ENCODE results near the gene MAP3K2. TPM values are rescaled to one million over a fixed set of nuclear protein-coding genes. Genes with fewer than 3 reads are reported as not detected.

Gene MAP3K2
- total RNA-seq, 4 donors from 2014 or later = 39.4 to 95.4 (median 72.9) TPM

GRCh38 chr2:127406454-127406853 lies 18.7 kb upstream of the MAP3K2 start:
- Histone ChIP-seq H3K9me3 (no peaks in the 10 kb centered on the region), H3K27me3 (no peaks in the 10 kb centered on the region), H3K36me3 (no peaks in the 10 kb centered on the region), H3K4me1 (peaks cover 11 to 59% (median 35%) of the 10 kb centered on the region in 4 donors), H3K27ac (no peak overlapping the region), H3K4me3 (no peak overlapping the region)
- TF ChIP-seq EP300 (IDR thresholded peaks at IDR 0.05; ENCODE audit: low read depth) = no peak
- TF ChIP-seq POLR2A (IDR thresholded peaks at IDR 0.05) = no peak
- TF ChIP-seq, protein P1, sequence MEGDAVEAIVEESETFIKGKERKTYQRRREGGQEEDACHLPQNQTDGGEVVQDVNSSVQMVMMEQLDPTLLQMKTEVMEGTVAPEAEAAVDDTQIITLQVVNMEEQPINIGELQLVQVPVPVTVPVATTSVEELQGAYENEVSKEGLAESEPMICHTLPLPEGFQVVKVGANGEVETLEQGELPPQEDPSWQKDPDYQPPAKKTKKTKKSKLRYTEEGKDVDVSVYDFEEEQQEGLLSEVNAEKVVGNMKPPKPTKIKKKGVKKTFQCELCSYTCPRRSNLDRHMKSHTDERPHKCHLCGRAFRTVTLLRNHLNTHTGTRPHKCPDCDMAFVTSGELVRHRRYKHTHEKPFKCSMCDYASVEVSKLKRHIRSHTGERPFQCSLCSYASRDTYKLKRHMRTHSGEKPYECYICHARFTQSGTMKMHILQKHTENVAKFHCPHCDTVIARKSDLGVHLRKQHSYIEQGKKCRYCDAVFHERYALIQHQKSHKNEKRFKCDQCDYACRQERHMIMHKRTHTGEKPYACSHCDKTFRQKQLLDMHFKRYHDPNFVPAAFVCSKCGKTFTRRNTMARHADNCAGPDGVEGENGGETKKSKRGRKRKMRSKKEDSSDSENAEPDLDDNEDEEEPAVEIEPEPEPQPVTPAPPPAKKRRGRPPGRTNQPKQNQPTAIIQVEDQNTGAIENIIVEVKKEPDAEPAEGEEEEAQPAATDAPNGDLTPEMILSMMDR (IDR thresholded peaks at IDR 0.05) = no peak
- TF ChIP-seq POLR2AphosphoS5 (IDR thresholded peaks at IDR 0.05) = no peak
- no peak for DNase-seq
- in situ Hi-C loops (cut with MboI; ENCODE audit: low pct_ligation_motif_present in 1 of 4, low pct_unique_long_range_greater_than_20kb in 1 of 4, low sequenced_read_pairs in 3 of 4) = no loop called here
- 92 to 100% methylated on average over 2 of the region's 2 CpGs for WGBS, 2 donors (ENCODE audit: low coverage in 1 of 2)
- intact Hi-C loops (cut with DNase I; ENCODE audit: low total_unique reads) = loop anchor here (2.0 kb wide), 1 partner anchor 26 kb away; no protein-coding TSS in a partner anchor

DNA sequence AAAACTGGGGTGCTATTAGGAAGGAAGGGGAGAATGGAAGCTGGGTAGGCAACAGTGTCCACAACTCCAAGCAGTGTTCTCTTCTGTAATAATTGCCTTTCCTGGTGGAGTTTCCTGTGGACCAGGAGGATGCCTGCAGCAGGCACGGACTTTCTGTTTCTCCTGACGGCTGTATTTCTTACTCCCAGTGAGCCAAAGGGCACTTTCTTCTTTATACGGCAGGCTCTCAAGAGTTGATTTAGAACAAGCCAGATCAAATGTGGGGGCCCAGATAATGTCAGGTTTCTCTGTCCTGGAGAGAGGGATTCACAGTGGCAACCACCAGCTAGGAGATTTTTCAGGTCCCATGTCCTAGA lies 17.5 kb upstream of the MAP3K2 start:
- in situ Hi-C loops (cut with MboI; ENCODE audit: low pct_ligation_motif_present in 1 of 4, low pct_unique_long_range_greater_than_20kb in 1 of 4, low sequenced_read_pairs in 3 of 4) = no loop called here

DNA sequence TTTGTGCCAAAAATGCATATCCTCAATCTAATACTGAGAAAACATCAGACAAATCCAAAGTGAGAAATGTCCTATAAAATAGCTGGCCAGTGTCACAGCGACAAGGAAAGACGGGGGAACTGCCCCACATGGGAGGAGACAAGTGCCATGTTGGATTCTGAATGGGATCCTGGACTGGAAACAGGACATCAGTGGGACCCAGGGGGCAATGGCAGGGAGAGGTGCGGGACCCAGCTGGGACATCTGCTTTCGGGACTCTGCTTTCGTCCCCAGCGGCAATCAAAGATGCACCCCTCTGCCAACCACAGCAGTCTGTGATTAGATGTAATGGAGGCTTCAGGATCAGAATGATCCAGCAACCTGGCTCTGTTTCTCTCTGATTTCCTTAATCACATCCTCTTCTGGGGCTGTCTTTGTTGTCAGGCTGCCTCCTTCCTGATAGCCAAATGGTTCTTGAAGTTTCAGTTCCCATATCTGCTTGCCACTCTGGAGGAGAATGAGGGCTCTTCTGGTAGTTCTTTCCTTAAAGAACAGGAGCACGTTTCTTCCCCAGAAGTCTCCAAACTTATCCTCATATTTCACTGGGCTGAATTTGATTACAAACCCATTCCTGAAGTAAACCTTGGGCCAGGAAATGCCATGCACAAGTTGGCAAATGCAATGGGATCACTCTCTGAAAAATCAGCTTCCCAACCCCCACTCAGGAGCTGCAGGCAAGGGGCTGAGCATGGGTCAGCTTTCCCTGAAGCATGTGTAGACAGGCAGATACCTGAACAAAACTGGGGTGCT lies 16.9 kb upstream of the MAP3K2 start:
- WGBS, 2 donors (ENCODE audit: low coverage in 1 of 2) = 50 to 92% methylated on average over 1 to 7 of the region's 7 CpGs
- intact Hi-C loops (cut with DNase I; ENCODE audit: low total_unique reads) = no loop called here
- DNase-seq = no peak
- no peak for TF ChIP-seq POLR2AphosphoS5 (IDR thresholded peaks at IDR 0.05)
- no peak overlapping the region for H3K4me3 ChIP-seq
- peak overlapping the region in 3 of 4 donors; percentile 24 to 39 (median 34) for H3K27ac ChIP-seq
- H3K36me3 ChIP-seq = no peaks in the 10 kb centered on the region
- peaks cover 21 to 58% (median 41%) of the 10 kb centered on the region in 4 donors for H3K4me1 ChIP-seq
- in situ Hi-C loops (cut with MboI; ENCODE audit: low pct_ligation_motif_present in 1 of 4, low pct_unique_long_range_greater_than_20kb in 1 of 4, low sequenced_read_pairs in 3 of 4) = no loop called here
- no peaks in the 10 kb centered on the region for H3K9me3 ChIP-seq
- no peaks in the 10 kb centered on the region for H3K27me3 ChIP-seq

More for the DNA sequence above, 17.5 kb upstream of the MAP3K2 start:
- TF ChIP-seq EP300 (IDR thresholded peaks at IDR 0.05; ENCODE audit: low read depth) (no peak), POLR2AphosphoS5 (IDR thresholded peaks at IDR 0.05) (no peak), POLR2A (IDR thresholded peaks at IDR 0.05) (no peak)
- TF ChIP-seq, protein P1 (IDR thresholded peaks at IDR 0.05) = no peak
- Histone ChIP-seq H3K4me3 (no peak overlapping the region), H3K27ac (peak overlapping the region; percentile 34 to 55 (median 40)), H3K4me1 (peaks cover 21 to 60% (median 41%) of the 10 kb centered on the region in 4 donors), H3K9me3 (no peaks in the 10 kb centered on the region), H3K36me3 (no peaks in the 10 kb centered on the region), H3K27me3 (no peaks in the 10 kb centered on the region)
- intact Hi-C loops (cut with DNase I; ENCODE audit: low total_unique reads) = no loop called here
- no peak for DNase-seq
- 20 to 55% methylated on average over 1 to 3 of the region's 3 CpGs for WGBS, 2 donors (ENCODE audit: low coverage in 1 of 2)

- Histone ChIP-seq H3K27ac (no peak overlapping the region), H3K9me3 (no peaks in the 10 kb centered on the region), H3K4me1 (peaks cover 21 to 53% (median 37%) of the 10 kb centered on the region in 4 donors), H3K4me3 (no peak overlapping the region), H3K36me3 (no peaks in the 10 kb centered on the region), H3K27me3 (no peaks in the 10 kb centered on the region)
- DNase-seq = no peak
- in situ Hi-C loops (cut with MboI; ENCODE audit: low pct_ligation_motif_present in 1 of 4, low pct_unique_long_range_greater_than_20kb in 1 of 4, low sequenced_read_pairs in 3 of 4) (no loop called here), intact Hi-C loops (cut with DNase I; ENCODE audit: low total_unique reads) (no loop called here)
- 71 to 92% methylated on average over 1 to 3 of the region's 3 CpGs for WGBS, 2 donors (ENCODE audit: low coverage in 1 of 2)
- TF ChIP-seq EP300 (IDR thresholded peaks at IDR 0.05; ENCODE audit: low read depth) (no peak), POLR2A (IDR thresholded peaks at IDR 0.05) (no peak), POLR2AphosphoS5 (IDR thresholded peaks at IDR 0.05) (no peak)
- TF ChIP-seq, protein P1 (IDR thresholded peaks at IDR 0.05) = no peak
Measured at GRCh38 chr2:127403460-127403859, 15.7 kb upstream of the MAP3K2 start.

Data from transverse colon (tissue), 4 donors.